B cell (primary cell): ENCODE data around the gene PAX2. TPM values are rescaled to one million over a fixed set of nuclear protein-coding genes. Genes with fewer than 3 reads are reported as not detected.

Source experiments
- ATAC-seq: fragments of 200-7000 bp; cut with Tn5 transposase; one replicate; pipeline ENCODE4 v1.10.0; 2021; ENCODE audit warnings: low read depth, mild to moderate bottlenecking, moderate number of reproducible peaks, moderate library complexity
- CTCF ChIA-PET: fragments of 350-600 bp; sonication (Branson Sonifier 250); formaldehyde crosslinking; loops from one replicate; lab custom pipeline; 2021; ENCODE audit warnings: antibody characterized with exemption, inconsistent platforms; lab: Charles Lee
- POLR2A ChIA-PET: fragments of 350-600 bp; sonication (Branson Sonifier 250); formaldehyde crosslinking; loops from one replicate; lab custom pipeline; 2021; ENCODE audit warnings: antibody characterized with exemption; lab: Charles Lee
- DNase-seq: peaks from one replicate; pipeline ENCODE4 v3.0.0; 2013
- H2AFZ ChIP-seq: 2 replicates; pipeline ENCODE4 v1.6.1; 2012; ENCODE audit warnings: mild to moderate bottlenecking, low read depth, low read length; ENCODE audit not compliant: insufficient read depth, poor library complexity, severe bottlenecking
- H3K27ac ChIP-seq, 2 donors: 1 replicate in 1 of 2; 2 replicates in 1 of 2; pipeline ENCODE4 v1.5.1; 2012 to 2013; ENCODE audit warnings: low read length in 2 of 2, mild to moderate bottlenecking in 2 of 2, moderate library complexity in 1 of 2
- H3K27me3 ChIP-seq, 4 experiments: fragments of 200-600 bp in 1 of 4; sonication (generic) in 1 of 4; replicated peaks in 1 of 4; 1 replicate in 2 of 4; 2 replicates in 2 of 4; pipeline versions ENCODE4 v1.6.1 to v1.7.0; 2013 to 2016; ENCODE audit warnings: low read length in 3 of 4, mild to moderate bottlenecking in 2 of 4, mixed read lengths in 1 of 4, moderate library complexity in 1 of 4; ENCODE audit not compliant: insufficient read depth in 4 of 4, control insufficient read depth in 3 of 4; ENCODE audit errors: control extremely low read depth in 1 of 4
- H3K36me3 ChIP-seq, 2 experiments: replicated peaks in 1 of 2; 1 replicate in 1 of 2; 2 replicates in 1 of 2; pipeline versions ENCODE4 v1.6.1 to v1.7.1; 2013; ENCODE audit warnings: low read length in 1 of 2; ENCODE audit not compliant: insufficient read depth in 2 of 2, control insufficient read depth in 1 of 2; ENCODE audit errors: control extremely low read depth in 1 of 2, extremely low read depth in 1 of 2
- H3K4me1 ChIP-seq, 2 donors: fragments of 200-600 bp in 1 of 2; sonication (generic) in 1 of 2; 1 replicate in 1 of 2; 2 replicates in 1 of 2; pipeline versions ENCODE4 v1.5.1 to v1.6.1; 2013 to 2017; ENCODE audit warnings: low read length in 2 of 2; ENCODE audit not compliant: control insufficient read depth in 2 of 2, insufficient read depth in 2 of 2
- H3K4me2 ChIP-seq: replicated peaks from 2 replicates; pipeline ENCODE3; 2012; ENCODE audit warnings: mild to moderate bottlenecking, low read depth, low read length; ENCODE audit not compliant: poor library complexity, severe bottlenecking
- H3K4me3 ChIP-seq, 5 experiments: fragments of 200-600 bp in 1 of 5; sonication (generic) in 1 of 5; 1 replicate in 3 of 5; 2 replicates in 2 of 5; pipeline versions ENCODE4 v1.5.1 to v1.7.0; 2011 to 2016; ENCODE audit warnings: low read length in 4 of 5, mild to moderate bottlenecking in 4 of 5, low read depth in 2 of 5, control low read depth in 1 of 5, moderate library complexity in 1 of 5; ENCODE audit not compliant: insufficient read depth in 1 of 5; ENCODE audit errors: control extremely low read depth in 1 of 5, extremely low read depth in 1 of 5
- H3K79me2 ChIP-seq: fragments of 200-600 bp; sonication (generic); one replicate; pipeline ENCODE4 v1.6.0; 2016; ENCODE audit warnings: low read length; ENCODE audit not compliant: control insufficient read depth, insufficient read depth
- H3K9ac ChIP-seq: fragments of 200-600 bp; sonication (generic); 2 replicates; pipeline ENCODE4 v1.6.1; 2017; ENCODE audit warnings: mild to moderate bottlenecking, low read length, moderate library complexity
- H3K9me3 ChIP-seq, 3 donors: one replicate each; pipeline versions ENCODE4 v1.6.1 to v1.7.1; 2013; ENCODE audit warnings: low read length in 2 of 3; ENCODE audit not compliant: control insufficient read depth in 2 of 3, insufficient read depth in 1 of 3; ENCODE audit errors: control extremely low read depth in 1 of 3
- H4K20me1 ChIP-seq: 2 replicates; pipeline ENCODE4 v1.6.0; 2012; ENCODE audit warnings: mild to moderate bottlenecking, low read length; ENCODE audit not compliant: insufficient read depth, control insufficient read depth, poor library complexity, severe bottlenecking
- H3K27ac Mint-ChIP-seq: one replicate; pipeline ENCODE4 v1.8.0; 2021; ENCODE audit warnings: mixed read lengths
- H3K27me3 Mint-ChIP-seq: one replicate; pipeline ENCODE4 v1.8.0; 2021; ENCODE audit warnings: mixed read lengths
- H3K4me1 Mint-ChIP-seq: one replicate; pipeline ENCODE4 v1.8.0; 2021; ENCODE audit warnings: mixed read lengths
- H3K4me3 Mint-ChIP-seq: one replicate; pipeline ENCODE4 v1.8.0; 2021; ENCODE audit warnings: mixed read lengths
- H3K9me3 Mint-ChIP-seq: one replicate; pipeline ENCODE4 v1.8.0; 2022; ENCODE audit warnings: mixed read lengths; ENCODE audit not compliant: insufficient read depth
- EZH2 ChIP-seq: IDR thresholded peaks from 2 replicates; pipeline ENCODE4 v1.6.1; 2012; ENCODE audit warnings: borderline replicate concordance, low read depth, mild to moderate bottlenecking, moderate library complexity, low read length; ENCODE audit not compliant: insufficient read depth, poor library complexity, severe bottlenecking
- WGBS: methylation state at CpG from one replicate; pipeline ENCODE4 v1.1.5; 2013; ENCODE audit warnings: missing lambda C conversion rate; ENCODE audit not compliant: insufficient coverage; 5-methylcytosine and 5-hydroxymethylcytosine counted together
- intact Hi-C: fragments of 100-400 bp; cut with micrococcal nuclease; formaldehyde crosslinking; loops from one replicate; pipeline ENCODE4 v1.10.0; 2022
- polyA plus RNA-seq: library from polyadenylated mRNA; depleted of rRNA; stranded (reverse); fragments of >200 nt; gene quantifications from 2 replicates; pipeline ENCODE4 v1.2.3, GENCODE V29; 2012
- total RNA-seq, 2 donors: library from RNA; stranded (reverse); fragments of 120-200 nt in 1 of 2; gene quantifications; 1 replicate in 1 of 2; 2 replicates in 1 of 2; pipeline versions ENCODE4 v1.2.3 to v1.2.4, GENCODE V29; 2013 to 2022
- TF ChIP-seq, protein P1 (sequence below): fragments of 200-600 bp; IDR thresholded peaks from one replicate; pipeline ENCODE4 v1.8.0; 2022; ENCODE audit warnings: antibody characterized with exemption, mild to moderate bottlenecking

PAX2 gene
- total and polyA plus RNA-seq, 2 donors (not counting 1 experiment from before 2014, with no cell fraction given), result 0.12 TPM; not detected in 1

DNA sequence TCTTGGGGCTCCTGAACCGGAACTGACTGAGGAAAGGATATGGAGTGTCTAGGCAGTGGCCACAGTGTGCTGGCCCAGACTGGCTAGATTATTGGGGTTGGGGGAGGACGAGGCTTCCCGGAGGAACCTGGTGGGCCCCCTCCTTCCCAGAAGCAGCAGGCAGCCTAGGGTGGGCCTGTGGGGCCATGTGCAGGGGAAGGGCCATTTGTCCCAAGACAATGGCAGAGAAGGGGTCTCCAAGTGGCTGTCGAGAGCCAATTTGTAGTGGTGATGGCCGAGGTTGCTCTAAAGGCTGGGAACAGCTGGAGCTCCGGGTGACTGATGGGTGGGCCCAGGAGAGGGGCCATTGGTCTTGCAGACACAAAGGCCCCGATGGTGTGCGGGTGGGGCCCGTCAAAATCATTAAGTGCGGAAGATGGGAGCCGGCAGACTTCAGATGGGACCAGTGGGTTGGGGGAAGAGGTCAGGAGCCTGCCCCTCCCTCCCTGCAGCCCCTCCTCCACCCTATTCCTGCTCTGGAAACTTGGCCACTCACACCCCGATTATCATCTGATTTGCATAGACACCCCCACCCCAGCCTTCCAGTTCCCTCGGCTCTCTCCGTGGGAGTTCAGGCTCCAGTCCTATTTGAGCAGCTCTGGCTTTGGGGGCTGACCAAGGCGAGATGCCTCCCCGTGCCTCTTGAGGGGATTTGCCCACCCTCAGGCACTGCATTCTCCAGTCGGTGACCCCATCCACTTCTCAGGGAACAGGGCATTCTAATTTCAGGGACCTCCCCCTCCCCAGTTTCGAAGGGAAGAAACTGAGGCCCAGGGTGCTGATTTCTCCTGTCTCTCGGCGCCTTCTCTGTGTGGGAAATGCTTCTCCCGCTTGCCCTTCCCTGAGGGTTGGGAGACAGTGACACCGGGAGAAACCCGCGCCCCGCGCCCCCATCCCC, 36.0 kb upstream of the PAX2 start:
- Mint-ChIP-seq H3K27ac (no peak overlapping the region), H3K9me3 (no peaks in the 10 kb centered on the region), H3K4me3 (no peak overlapping the region), H3K27me3 (peaks cover 66% of the 10 kb centered on the region), H3K4me1 (peaks cover 10% of the 10 kb centered on the region)
- DNase-seq (no peak), ATAC-seq (no peak)
- no peak overlapping the region for H3K27ac ChIP-seq
- H3K4me2 ChIP-seq, result no peak overlapping the region
- no peaks in the 10 kb centered on the region for H3K79me2 ChIP-seq
- H3K4me1 ChIP-seq, result peaks cover 4 to 19% of the 10 kb centered on the region in 2 donors
- H3K4me3 ChIP-seq, result no peak overlapping the region
- WGBS, result 11% methylated on average over 21 of the region's 26 CpGs
- ChIA-PET CTCF (interaction anchor here (0.5 kb wide), 1 partner anchor 29 kb away, joined by 3 read pairs; no protein-coding TSS in a partner anchor), POLR2A (no interaction called here)
- H3K27me3 ChIP-seq, result peaks cover 0 to 65% (median 26%) of the 10 kb centered on the region in 4 experiments
- no peak for TF ChIP-seq EZH2
- TF ChIP-seq, protein P1, sequence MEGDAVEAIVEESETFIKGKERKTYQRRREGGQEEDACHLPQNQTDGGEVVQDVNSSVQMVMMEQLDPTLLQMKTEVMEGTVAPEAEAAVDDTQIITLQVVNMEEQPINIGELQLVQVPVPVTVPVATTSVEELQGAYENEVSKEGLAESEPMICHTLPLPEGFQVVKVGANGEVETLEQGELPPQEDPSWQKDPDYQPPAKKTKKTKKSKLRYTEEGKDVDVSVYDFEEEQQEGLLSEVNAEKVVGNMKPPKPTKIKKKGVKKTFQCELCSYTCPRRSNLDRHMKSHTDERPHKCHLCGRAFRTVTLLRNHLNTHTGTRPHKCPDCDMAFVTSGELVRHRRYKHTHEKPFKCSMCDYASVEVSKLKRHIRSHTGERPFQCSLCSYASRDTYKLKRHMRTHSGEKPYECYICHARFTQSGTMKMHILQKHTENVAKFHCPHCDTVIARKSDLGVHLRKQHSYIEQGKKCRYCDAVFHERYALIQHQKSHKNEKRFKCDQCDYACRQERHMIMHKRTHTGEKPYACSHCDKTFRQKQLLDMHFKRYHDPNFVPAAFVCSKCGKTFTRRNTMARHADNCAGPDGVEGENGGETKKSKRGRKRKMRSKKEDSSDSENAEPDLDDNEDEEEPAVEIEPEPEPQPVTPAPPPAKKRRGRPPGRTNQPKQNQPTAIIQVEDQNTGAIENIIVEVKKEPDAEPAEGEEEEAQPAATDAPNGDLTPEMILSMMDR, result no peak
- no peak overlapping the region for H3K9ac ChIP-seq
- no peaks in the 10 kb centered on the region for H3K36me3 ChIP-seq
- no peak overlapping the region for H2AFZ ChIP-seq
- intact Hi-C loops, result no loop called here
- H3K9me3 ChIP-seq, result peaks cover 0 to 9% (median 0%) of the 10 kb centered on the region in 3 donors
- no peaks in the 10 kb centered on the region for H4K20me1 ChIP-seq
